Thyroid gland (tissue), 4 donors: ENCODE data around the gene MYO10. TPM values are rescaled to one million over a fixed set of nuclear protein-coding genes. Genes with fewer than 3 reads are reported as not detected.

Experiments
- DNase-seq, 2 donors: peaks; one replicate each; pipeline ENCODE4 v3.0.0-alpha.2; 2019
- H3K27ac ChIP-seq, 3 donors: fragments of 200-600 bp; sonication (generic); 1 replicate in 2 of 3; 2 replicates in 1 of 3; pipeline ENCODE4 v1.5.1; 2016 to 2019; ENCODE audit warnings: mild to moderate bottlenecking in 1 of 3, moderate library complexity in 1 of 3
- H3K27me3 ChIP-seq: fragments of 200-600 bp; sonication (generic); one replicate; pipeline ENCODE4 v1.5.1; 2019
- H3K36me3 ChIP-seq, 2 donors: fragments of 200-600 bp; sonication (generic); one replicate each; pipeline ENCODE4 v1.5.1; 2016 to 2019
- H3K4me1 ChIP-seq, 2 donors: fragments of 200-600 bp; sonication (generic); one replicate each; pipeline ENCODE4 v1.5.1; 2017 to 2019
- H3K4me3 ChIP-seq, 3 donors: fragments of 200-600 bp; sonication (generic); replicated peaks in 1 of 3; 1 replicate in 2 of 3; 2 replicates in 1 of 3; pipeline ENCODE4 v1.5.1; 2016; ENCODE audit warnings: mild to moderate bottlenecking in 1 of 3
- H3K9me3 ChIP-seq: fragments of 200-600 bp; sonication (generic); one replicate; pipeline ENCODE4 v1.5.1; 2017
- CTCF ChIP-seq, 6 experiments: fragments of 200-600 bp in 3 of 6; fragments of 450-650 bp in 3 of 6; sonication (generic) in 3 of 6; IDR thresholded peaks; one replicate each; pipeline ENCODE4 v1.5.1; 2016 to 2019; ENCODE audit warnings: antibody characterized with exemption in 6 of 6, mild to moderate bottlenecking in 2 of 6, inconsistent platforms in 1 of 6, moderate library complexity in 1 of 6
- POLR2A ChIP-seq, 2 donors: fragments of 450-650 bp; IDR thresholded peaks; one replicate each; pipeline ENCODE4 v1.6.1; 2017; ENCODE audit warnings: antibody characterized with exemption in 2 of 2, mild to moderate bottlenecking in 2 of 2, moderate library complexity in 1 of 2
- WGBS, 2 donors: methylation state at CpG; one replicate each; pipeline ENCODE4 v1.1.5; 2017; 5-methylcytosine and 5-hydroxymethylcytosine counted together
- intact Hi-C: fragments of 100-400 bp; cut with DNase I; formaldehyde crosslinking; loops from one replicate; pipeline ENCODE4 v1.15.1; 2023
- total RNA-seq, 4 donors: library from RNA; depleted of rRNA; stranded (reverse); fragments of >200 nt; gene quantifications; one replicate each; pipeline ENCODE4 v1.2.3, GENCODE V29; 2016

MYO10 gene
- total RNA-seq, 4 donors from 2014 or later: 49.2 to 89.6 (median 71.0) TPM

DNA sequence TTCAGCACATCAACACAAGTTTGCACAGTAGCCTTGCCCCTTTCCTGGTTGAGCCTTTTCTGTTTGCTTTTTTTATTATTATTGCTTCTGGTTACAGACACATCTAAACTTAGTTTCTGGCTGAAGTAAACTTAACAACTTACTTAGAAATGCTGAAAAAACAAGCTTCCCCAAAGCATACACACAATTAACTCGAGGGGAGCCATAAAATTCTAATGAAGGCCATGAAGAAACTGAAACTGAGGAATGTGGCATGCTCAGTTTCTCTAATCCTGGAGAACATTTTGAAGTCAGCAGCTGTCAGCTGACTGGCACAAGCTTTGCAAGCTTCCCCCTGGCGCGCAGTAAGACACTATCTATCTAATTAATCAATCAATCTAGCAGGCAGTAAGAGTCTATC, 3.7 kb downstream of the MYO10 start:
- Histone ChIP-seq H3K27me3 (no peaks in the 10 kb centered on the region), H3K4me3 (no peak overlapping the region), H3K36me3 (no peaks in the 10 kb centered on the region), H3K9me3 (no peaks in the 10 kb centered on the region), H3K4me1 (peaks cover 33 to 36% of the 10 kb centered on the region in 2 donors), H3K27ac (peak overlapping the region; percentile 56 to 80 (median 78))
- WGBS, 2 donors: 64 to 65% methylated on average over 3 of the region's 3 CpGs
- DNase-seq: peak; percentile 20 to 27
- TF ChIP-seq CTCF (IDR thresholded peaks at IDR 0.05): no peak
- TF ChIP-seq POLR2A (IDR thresholded peaks at IDR 0.05): no peak
- intact Hi-C loops: loop anchor here (10.0 kb wide), 3 partner anchors 138 to 252 kb away; no protein-coding TSS in a partner anchor

DNA sequence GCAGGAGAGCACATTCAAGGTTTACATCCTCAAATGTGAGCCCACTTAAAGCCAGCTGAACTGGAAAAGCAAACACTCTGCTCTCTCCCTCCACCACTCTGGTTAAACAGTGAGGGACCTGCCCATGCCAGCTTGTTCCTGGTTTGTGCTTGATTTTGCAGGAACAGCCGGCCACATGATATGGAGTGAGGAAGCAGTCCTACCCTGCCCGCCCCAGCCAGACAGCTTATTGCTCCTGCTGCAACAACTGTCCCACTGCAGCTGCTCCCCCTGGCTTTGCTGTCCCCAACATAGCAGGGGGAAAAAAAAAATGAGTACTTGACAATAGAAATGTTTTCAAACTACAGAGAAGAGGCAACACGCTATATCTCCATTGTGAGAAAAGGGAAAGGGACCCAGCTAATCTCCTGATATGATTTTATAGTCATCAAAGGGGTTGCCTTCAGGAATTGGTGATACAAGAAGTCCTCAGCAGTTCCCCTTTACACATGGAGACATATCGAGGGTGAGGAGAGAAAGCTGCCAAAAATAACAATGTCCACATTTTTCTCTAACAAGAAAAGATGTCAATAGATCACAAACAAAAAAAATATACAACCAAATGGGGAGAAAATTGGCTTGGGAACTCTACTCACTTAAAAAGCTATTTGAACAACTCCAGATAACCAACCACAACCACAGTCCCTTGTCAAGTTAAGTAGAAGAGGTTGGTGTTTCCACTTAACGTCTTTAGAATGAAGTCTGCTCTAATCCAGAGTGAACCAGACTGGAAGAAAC, 4.6 kb downstream of the MYO10 start:
- Histone ChIP-seq H3K27me3 (no peaks in the 10 kb centered on the region), H3K36me3 (no peaks in the 10 kb centered on the region), H3K27ac (peak overlapping the region; percentile 61 to 80 (median 78)), H3K4me1 (peaks cover 33 to 36% of the 10 kb centered on the region in 2 donors), H3K9me3 (no peaks in the 10 kb centered on the region), H3K4me3 (no peak overlapping the region)
- DNase-seq: peak; percentile 88 to 89
- intact Hi-C loops: loop anchor here (10.0 kb wide), 3 partner anchors 137 to 253 kb away; no protein-coding TSS in a partner anchor
- WGBS, 2 donors: 32 to 35% methylated on average over 5 of the region's 5 CpGs
- TF ChIP-seq CTCF (IDR thresholded peaks at IDR 0.05): peak in 4 of 6 experiments; percentile 20 to 47 (median 34)
- peak in 1 of 2 donors; percentile 48 for TF ChIP-seq POLR2A (IDR thresholded peaks at IDR 0.05)

- no peak for TF ChIP-seq POLR2A (IDR thresholded peaks at IDR 0.05)
- no peak for TF ChIP-seq CTCF (IDR thresholded peaks at IDR 0.05)
- intact Hi-C loops: loop anchor here (10.0 kb wide), 3 partner anchors 136 to 254 kb away; no protein-coding TSS in a partner anchor
- no peaks in the 10 kb centered on the region for H3K27me3 ChIP-seq
- H3K36me3 ChIP-seq: no peaks in the 10 kb centered on the region
- H3K4me3 ChIP-seq: no peak overlapping the region
- 71% methylated on average over 8 of the region's 8 CpGs for WGBS, 2 donors
- peak overlapping the region; percentile 59 to 80 (median 61) for H3K27ac ChIP-seq
- H3K4me1 ChIP-seq: peaks cover 33 to 36% of the 10 kb centered on the region in 2 donors
- peak; percentile 13 to 33 for DNase-seq
- no peaks in the 10 kb centered on the region for H3K9me3 ChIP-seq
Measured at GRCh38 chr5:16930496-16930895, 5.6 kb downstream of the MYO10 start.

DNA sequence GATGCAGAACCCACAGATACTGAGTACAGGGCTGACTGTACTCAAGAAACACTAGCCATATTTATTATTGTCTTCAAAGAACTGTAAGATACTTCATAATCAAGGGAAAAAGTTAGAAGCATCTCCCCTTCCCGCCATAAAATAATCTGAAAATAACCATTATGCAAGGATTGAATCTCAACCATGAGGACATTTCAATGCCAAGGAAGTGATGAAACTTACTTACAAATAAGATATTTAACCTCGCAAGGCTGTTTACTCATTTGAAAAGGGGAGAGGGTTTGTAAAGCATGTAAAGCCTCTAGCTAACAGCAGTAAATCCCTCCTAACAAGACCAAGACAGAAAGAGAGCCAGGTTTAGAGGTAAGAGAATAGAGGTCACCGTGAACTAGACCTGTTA, 6.3 kb downstream of the MYO10 start:
- Histone ChIP-seq H3K27me3 (no peaks in the 10 kb centered on the region), H3K9me3 (no peaks in the 10 kb centered on the region), H3K4me3 (no peak overlapping the region), H3K27ac (peak overlapping the region in 1 of 3 donors; percentile 59), H3K36me3 (no peaks in the 10 kb centered on the region), H3K4me1 (peaks cover 33 to 36% of the 10 kb centered on the region in 2 donors)
- intact Hi-C loops: loop anchor here (10.0 kb wide), 3 partner anchors 135 to 255 kb away; no protein-coding TSS in a partner anchor
- 88 to 90% methylated on average over 3 of the region's 3 CpGs for WGBS, 2 donors
- DNase-seq: no peak
- no peak for TF ChIP-seq POLR2A (IDR thresholded peaks at IDR 0.05)
- no peak for TF ChIP-seq CTCF (IDR thresholded peaks at IDR 0.05)

GRCh38 chr5:16929347-16929746, 6.7 kb downstream of the MYO10 start:
- H3K36me3 ChIP-seq: no peaks in the 10 kb centered on the region
- peaks cover 33 to 36% of the 10 kb centered on the region in 2 donors for H3K4me1 ChIP-seq
- no peaks in the 10 kb centered on the region for H3K27me3 ChIP-seq
- whole genome bisulfite sequencing, 2 donors: 89 to 90% methylated on average over 2 of the region's 2 CpGs
- intact Hi-C loops: no loop called here
- TF ChIP-seq CTCF (IDR thresholded peaks at IDR 0.05): no peak
- no peak for TF ChIP-seq POLR2A (IDR thresholded peaks at IDR 0.05)
- DNase-seq: no peak
- no peaks in the 10 kb centered on the region for H3K9me3 ChIP-seq
- no peak overlapping the region for H3K27ac ChIP-seq
- H3K4me3 ChIP-seq: no peak overlapping the region
